Right ventricle myocardium inferior (tissue), 1 donor: ENCODE data around the gene CREB3L2. TPM values are rescaled to one million over a fixed set of nuclear protein-coding genes. Genes with fewer than 3 reads are reported as not detected.
"Not testable (repeated sequence)": the region's sequence is repeated elsewhere in the genome, so short reads cannot be mapped to it uniquely, and the experiment has no call there.

Experiments used
- ATAC-seq: fragments of 200-7000 bp; cut with Tn5 transposase; one replicate; pipeline ENCODE4 v1.9.1; 2020; ENCODE audit warnings: mild to moderate bottlenecking, moderate library complexity
- DNase-seq: peaks from one replicate; pipeline ENCODE4 v3.0.0; 2021; ENCODE audit errors: missing footprints
- intact Hi-C: fragments of 100-400 bp; cut with DNase I; formaldehyde crosslinking; loops from one replicate; pipeline ENCODE4 v1.11.0; 2022
- total RNA-seq: library from RNA; stranded (reverse); fragmentation: NEBNext Ultra II Directional; extraction: Animal tissue kit (Norgen Biotek cat#: 25700); gene quantifications from one replicate; pipeline ENCODE4 v1.2.1, GENCODE V29; 2021
- donor health status: DM: no; HTN: yes; CAD: no; lungs with severe emphysema.

The CREB3L2 gene
- total RNA-seq, 1 donor from 2014 or later: 19.3 TPM

GRCh38 chr7:137980308-137980707, 21.6 kb downstream of the CREB3L2 start:
- ATAC-seq: no peak
- intact Hi-C loops: no loop called here
- DNase-seq: no peak

GRCh38 chr7:137978464-137979237, 23.2 kb downstream of the CREB3L2 start:
- ATAC-seq: peak; percentile 87
- intact Hi-C loops: loop anchor here (5.0 kb wide), 1 partner anchor 36 kb away; no protein-coding TSS in a partner anchor
- DNase-seq: peak; percentile 67

DNA sequence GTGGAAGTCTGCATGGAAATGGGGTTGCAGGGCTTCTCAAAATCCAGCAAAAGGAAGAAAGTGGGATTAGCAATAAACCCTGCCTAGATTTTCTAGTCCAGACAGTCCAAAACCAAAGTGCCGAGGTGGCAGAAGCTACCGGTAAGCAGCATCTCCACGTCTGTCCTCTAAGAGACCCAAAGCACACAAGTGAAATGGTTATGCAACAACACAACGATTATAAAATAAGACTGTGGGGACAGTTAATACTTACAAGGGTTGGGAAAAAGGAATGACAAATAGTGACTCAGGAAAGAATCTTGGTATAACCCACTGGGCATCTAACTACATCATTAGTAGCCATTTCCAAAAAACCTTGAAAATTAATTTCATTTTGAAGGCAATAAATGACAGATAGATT, 24.7 kb downstream of the CREB3L2 start:
- ATAC-seq (no peak), DNase-seq (no peak)
- intact Hi-C loops: loop anchor here (5.0 kb wide), 1 partner anchor 35 kb away; no protein-coding TSS in a partner anchor

DNA sequence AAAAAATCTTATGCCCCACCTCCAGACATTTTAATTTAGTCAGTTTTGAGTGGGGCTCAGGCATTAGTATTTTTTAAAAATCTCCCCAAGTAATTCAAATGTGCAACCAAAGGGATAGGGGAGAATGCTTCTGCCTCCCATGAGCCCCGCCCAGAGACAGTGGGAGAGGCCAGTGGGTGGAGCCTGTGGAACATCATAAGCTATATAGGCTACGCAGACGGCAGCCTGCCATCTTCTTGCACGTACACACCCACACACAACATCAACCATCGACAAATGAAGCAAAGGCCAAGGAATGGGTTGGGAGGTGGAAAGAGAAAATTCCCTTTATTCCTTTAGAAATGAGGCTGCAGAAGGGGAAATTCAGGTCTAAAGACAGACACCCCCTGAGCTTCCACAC, 25.2 kb downstream of the CREB3L2 start:
- intact Hi-C loops: loop anchor here (5.0 kb wide), 1 partner anchor 34 kb away; no protein-coding TSS in a partner anchor
- DNase-seq (no peak), ATAC-seq (no peak)

- ATAC-seq (no peak), DNase-seq (no peak)
- intact Hi-C loops: loop anchor here (5.0 kb wide), 1 partner anchor 34 kb away; no protein-coding TSS in a partner anchor
Observed at GRCh38 chr7:137976232-137976631, 25.7 kb downstream of the CREB3L2 start.

GRCh38 chr7:137975768-137976167, 26.1 kb downstream of the CREB3L2 start:
- peak; percentile 51 for ATAC-seq
- intact Hi-C loops: loop anchor here (5.0 kb wide), 1 partner anchor 33 kb away; no protein-coding TSS in a partner anchor

DNA sequence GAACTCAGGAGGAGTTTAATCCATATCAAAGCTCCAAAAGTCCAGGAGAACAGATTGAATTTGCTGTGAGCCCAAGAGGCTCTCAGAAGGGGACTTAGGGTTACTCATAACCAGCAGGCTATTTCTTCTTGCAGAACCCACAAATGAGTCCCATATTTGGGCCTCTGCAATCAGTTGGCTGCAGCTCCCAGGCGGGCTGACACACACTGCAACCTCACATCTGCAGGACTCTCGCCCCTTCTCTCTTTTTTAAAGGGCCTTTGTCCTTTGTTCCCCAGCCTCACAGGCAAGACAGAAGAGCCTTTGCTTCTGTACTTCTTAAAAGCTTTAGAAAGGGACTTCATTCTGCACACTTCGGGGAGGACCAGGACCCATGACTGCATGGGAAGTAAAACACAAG, 26.7 kb downstream of the CREB3L2 start:
- peak; percentile 70 for ATAC-seq
- intact Hi-C loops: loop anchor here (5.0 kb wide), 1 partner anchor 33 kb away; no protein-coding TSS in a partner anchor
- DNase-seq: peak; percentile 75

More at GRCh38 chr7:137975768-137976167, 26.1 kb downstream of the CREB3L2 start:
- no peak for DNase-seq

GRCh38 chr7:137974766-137975165, 27.1 kb downstream of the CREB3L2 start:
- DNase-seq (no peak), ATAC-seq (no peak)
- intact Hi-C loops: loop anchor here (5.0 kb wide), 1 partner anchor 32 kb away; no protein-coding TSS in a partner anchor

DNA sequence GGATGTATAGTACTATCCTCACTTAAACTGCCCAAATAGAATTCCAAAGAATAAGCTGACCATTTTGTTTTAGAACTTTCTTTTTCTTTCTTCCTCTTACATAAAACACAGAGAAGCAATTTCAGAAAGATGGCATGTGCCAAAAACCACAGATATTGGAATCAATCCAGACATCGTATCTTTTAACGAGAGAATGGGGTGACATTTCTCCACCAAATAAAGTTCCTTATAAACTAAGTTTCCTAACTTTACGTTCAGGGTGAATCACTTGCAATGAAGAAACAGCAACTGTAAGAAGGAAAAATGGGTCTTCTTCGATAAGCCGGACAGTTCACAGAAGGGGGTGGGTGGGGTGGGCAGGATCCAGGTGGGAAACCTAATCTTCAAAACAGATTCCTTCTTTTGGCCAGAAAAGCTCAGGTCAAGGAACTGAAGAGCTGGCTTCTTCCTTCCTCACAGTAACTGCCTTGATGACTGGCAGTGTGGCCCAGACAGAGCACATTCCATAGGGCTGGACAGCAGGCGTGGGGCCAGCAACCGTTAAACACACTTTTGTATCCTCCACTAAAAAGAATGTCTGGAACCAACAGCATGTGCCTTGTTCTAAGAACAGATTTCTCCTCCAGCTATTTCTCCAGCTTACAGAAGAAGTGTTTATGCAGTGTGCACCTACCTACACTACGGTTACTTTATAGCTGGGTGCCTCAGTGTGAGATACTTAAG, 31.5 kb downstream of the CREB3L2 start:
- intact Hi-C loops: no loop called here
- DNase-seq (no peak), ATAC-seq (peak; percentile 57)

DNA sequence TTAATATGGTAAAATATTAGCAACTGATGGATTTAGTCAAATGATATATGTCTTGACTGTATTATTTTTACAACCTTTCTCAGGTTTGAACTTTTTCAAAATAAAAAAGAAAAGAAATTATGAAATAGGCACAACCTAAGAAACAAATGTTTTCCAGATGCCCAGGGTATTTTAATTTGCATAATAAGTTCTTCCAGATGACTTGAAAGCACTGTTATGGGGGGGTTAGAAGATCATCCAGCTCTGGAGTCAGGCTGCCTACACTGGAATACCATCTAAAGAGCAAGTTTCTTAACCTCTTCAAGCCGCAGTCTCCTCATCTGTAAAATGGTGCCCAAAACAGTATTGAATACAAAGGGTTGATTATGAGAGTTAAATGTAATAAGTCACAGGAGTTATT, 32.1 kb downstream of the CREB3L2 start:
- intact Hi-C loops: no loop called here
- no peak for ATAC-seq
- no peak for DNase-seq

- DNase-seq (no peak), ATAC-seq (no peak)
- intact Hi-C loops: no loop called here
Observed at GRCh38 chr7:137968890-137969289, 33.0 kb downstream of the CREB3L2 start.

DNA sequence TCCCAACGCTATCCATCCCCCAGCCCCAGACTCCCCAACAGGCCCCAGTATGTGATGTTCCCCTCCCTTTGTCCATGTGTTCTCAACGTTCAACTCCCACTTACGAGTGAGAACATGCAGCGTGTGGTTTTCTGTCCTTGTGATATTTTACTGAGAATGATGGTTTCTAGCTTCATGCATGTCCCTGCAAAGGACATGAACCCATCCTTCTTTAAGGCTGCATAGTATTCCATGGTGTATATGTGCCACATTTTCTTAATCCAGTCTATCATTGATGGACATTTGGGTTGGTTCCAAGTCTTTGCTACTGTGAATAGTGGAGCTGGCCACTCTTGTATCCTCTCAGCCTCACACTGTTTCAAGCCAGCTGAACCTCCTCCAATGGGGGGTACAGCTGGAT, 33.5 kb downstream of the CREB3L2 start:
- ATAC-seq, DNase-seq, intact Hi-C loops: not testable (repeated sequence)

GRCh38 chr7:137967143-137968018, 34.5 kb downstream of the CREB3L2 start:
- intact Hi-C loops: loop anchor here (1.0 kb wide), 1 partner anchor 14 kb away; no protein-coding TSS in a partner anchor
- ATAC-seq (no peak), DNase-seq (no peak)

DNA sequence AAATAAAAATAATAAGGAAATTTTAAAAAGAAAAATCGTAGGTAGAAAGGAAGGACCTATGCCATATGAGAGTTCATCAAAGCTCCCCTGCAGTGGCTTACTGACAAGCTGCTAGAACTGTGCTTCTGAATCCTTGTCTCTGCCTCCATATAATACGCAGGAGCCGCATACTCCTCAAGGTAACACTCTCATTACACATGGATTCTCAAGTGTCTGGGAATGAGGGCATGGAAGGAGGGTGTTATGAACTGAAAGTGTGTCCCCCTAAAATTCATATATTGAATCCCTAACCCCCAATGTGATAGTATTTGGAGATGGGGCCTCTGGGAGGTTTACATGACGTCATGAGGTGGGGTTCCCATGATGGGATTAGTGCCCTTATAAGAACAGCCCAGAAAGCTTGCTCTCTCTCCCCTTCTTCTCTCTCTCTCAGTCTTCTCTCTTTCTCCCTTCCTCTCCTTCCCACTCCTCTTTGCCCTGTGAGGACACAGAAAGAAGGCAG, 35.2 kb downstream of the CREB3L2 start:
- intact Hi-C loops: loop anchor here (1.0 kb wide), 1 partner anchor 15 kb away; no protein-coding TSS in a partner anchor
- ATAC-seq (no peak), DNase-seq (no peak)

DNA sequence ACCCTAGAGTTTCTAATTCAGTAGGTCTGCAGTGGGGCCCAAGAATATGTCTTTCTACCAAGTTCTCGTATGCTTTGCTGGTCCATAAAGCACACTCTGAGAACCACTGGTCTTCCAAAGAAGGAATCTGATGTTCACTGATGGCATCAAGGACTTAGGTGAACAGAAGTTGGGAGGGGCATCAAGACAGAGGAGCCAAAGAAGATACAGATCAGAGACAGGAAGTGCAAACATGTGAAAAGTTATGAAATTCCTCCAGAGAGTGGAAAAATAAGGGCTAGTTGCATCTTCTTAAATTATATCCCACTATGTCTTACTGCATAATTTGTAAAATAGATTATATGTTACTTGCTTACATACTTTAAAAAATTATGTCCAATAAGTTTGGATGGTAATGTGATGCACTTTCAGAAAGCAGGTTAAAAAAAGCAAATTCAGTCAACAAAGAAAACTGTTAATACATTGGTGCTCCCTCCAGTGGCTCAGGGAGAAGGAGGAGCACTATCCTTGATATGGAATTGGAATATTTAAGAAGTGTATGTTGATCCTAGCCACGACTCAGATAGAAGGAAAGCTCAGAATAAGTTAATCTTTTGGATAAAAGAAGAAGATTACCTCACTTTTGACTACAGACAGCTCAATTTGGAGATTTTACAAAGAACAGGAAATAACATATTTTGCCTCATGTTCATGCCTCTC, 35.8 kb downstream of the CREB3L2 start:
- intact Hi-C loops: no loop called here
- DNase-seq (no peak), ATAC-seq (no peak)

DNA sequence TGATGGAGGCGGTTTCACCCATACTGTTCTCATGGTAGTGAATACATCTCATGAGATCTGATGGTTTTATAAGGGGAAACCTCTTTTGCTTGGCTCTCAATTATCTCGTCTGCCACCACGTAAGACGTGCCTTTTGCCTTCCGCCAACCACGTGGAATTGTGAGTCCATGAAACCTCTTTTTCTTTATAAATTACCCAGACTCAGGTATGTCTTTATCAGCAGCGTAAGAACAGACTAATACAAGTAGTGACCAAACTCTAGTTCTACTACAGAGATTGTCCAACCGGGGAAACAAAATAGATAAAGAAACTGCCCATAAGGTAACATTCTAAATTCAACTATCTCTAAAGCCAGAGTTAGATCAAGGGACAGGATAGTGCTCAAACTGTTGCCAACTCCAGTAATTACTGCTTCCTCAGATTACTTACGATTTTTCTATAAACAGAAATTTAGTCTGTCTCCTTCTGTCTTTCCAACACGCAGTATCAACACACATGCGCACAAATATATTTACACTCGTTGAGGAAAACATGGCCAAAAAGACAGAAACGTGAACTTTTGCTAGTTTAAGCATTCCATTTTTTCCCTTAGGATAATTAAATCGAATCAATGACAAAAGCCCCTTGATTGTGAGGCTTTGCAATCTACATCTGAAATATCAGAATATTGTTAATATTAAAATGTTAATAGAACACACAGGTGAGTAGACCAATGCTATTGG, 36.9 kb downstream of the CREB3L2 start:
- ATAC-seq (no peak), DNase-seq (no peak)
- intact Hi-C loops: no loop called here

DNA sequence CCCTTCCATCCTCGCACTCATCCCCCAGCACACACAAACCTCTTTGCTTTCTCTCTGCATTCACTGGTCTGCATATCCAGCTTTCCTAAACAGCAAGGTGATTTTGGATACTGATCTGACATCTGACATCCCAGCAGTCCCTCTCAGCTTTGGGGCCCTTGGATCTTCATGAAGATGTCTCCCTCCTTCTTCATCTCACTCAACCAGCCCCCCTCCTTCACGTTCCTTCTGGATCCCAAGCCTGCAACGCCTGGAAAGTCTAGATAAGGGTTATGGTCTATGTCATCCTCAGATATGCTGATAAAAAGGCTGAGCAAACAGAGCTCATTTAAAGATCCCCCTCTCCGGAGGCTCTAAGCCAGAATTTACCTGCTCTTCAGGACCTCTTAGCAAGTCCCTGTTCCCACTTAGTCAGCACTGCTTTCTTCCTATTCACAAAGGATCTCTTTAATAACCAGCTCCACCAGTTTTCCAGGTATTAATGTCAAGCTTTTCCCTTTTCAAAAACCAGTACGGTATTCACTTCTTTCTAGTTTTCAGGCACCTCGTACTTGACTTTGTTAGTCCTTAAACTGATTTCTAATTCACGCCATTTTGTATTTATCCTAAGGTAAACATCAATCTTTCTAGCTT, 38.9 kb downstream of the CREB3L2 start:
- DNase-seq (no peak), ATAC-seq (no peak)
- intact Hi-C loops: no loop called here
